IMR-90 (cell line): ENCODE measurements around the gene CTAG1A. TPM values are rescaled to one million over a fixed set of nuclear protein-coding genes. Genes with fewer than 3 reads are reported as not detected.
"Not testable (repeated sequence)": the region's sequence is repeated elsewhere in the genome, so short reads cannot be mapped to it uniquely, and the experiment has no call there.

ENCODE experiments used
- ATAC-seq: fragments of 200-7000 bp; cut with Tn5 transposase; 2 replicates; pipeline ENCODE4 v1.9.1; 2020; ENCODE audit warnings: low read depth, mild to moderate bottlenecking, moderate library complexity
- BruUV-seq: library from RNA; stranded (reverse); fragments of 400-500 nt; replicated peaks from 2 replicates; lab custom pipeline; 2021; lab: Mats Ljungman, UMichigan
- CTCF ChIA-PET: fragments of 300-600 bp; formaldehyde crosslinking; extraction: SDS; loops from one replicate; lab custom pipeline; 2021; ENCODE audit warnings: antibody characterized with exemption; lab: Yijun Ruan, JAX
- POLR2A ChIA-PET: fragments of 300-600 bp; sonication (Branson Sonifier 250); formaldehyde crosslinking; loops from one replicate; lab custom pipeline; 2022; ENCODE audit warnings: antibody characterized with exemption; ENCODE audit not compliant: unreplicated experiment; lab: Charles Lee
- DNase-seq: peaks from one replicate; pipeline ENCODE4 v3.0.0; 2013
- H2AFZ ChIP-seq: replicated peaks from 2 replicates; pipeline ENCODE3; 2013; ENCODE audit warnings: low read length, mild to moderate bottlenecking; ENCODE audit not compliant: poor library complexity
- H2AK5ac ChIP-seq: 2 replicates; pipeline ENCODE4 v1.6.1; 2013; ENCODE audit warnings: low read depth, low read length, inconsistent platforms
- H2AK9ac ChIP-seq: replicated peaks from 2 replicates; pipeline ENCODE3; 2013; ENCODE audit warnings: mild to moderate bottlenecking, low read depth, low read length, moderate library complexity; ENCODE audit not compliant: poor library complexity
- H2BK120ac ChIP-seq: 2 replicates; pipeline ENCODE4 v1.6.1; 2013; ENCODE audit warnings: low read depth, low read length, inconsistent platforms
- H2BK15ac ChIP-seq: 3 replicates; pipeline ENCODE4 v1.6.1; 2013; ENCODE audit warnings: low read depth, low read length, inconsistent platforms
- H2BK20ac ChIP-seq: 2 replicates; pipeline ENCODE4 v1.6.1; 2013; ENCODE audit warnings: low read depth, mild to moderate bottlenecking, inconsistent platforms, low read length, moderate library complexity
- H2BK5ac ChIP-seq: 2 replicates; pipeline ENCODE4 v1.6.1; 2013; ENCODE audit warnings: mild to moderate bottlenecking, low read depth, low read length, inconsistent platforms; ENCODE audit not compliant: poor library complexity, severe bottlenecking
- H3K14ac ChIP-seq: replicated peaks from 2 replicates; pipeline ENCODE4 v1.6.1; 2013; ENCODE audit warnings: low read depth, low read length, inconsistent platforms
- H3K18ac ChIP-seq: 2 replicates; pipeline ENCODE4 v1.6.1; 2013; ENCODE audit warnings: low read depth, low read length, control low read depth
- H3K23ac ChIP-seq: 2 replicates; pipeline ENCODE4 v1.6.1; 2013; ENCODE audit warnings: low read depth, low read length, inconsistent platforms
- H3K27ac ChIP-seq: 2 replicates; pipeline ENCODE4 v1.5.1; 2013; ENCODE audit warnings: mild to moderate bottlenecking, control low read depth, low read length; ENCODE audit not compliant: insufficient read depth
- H3K27me3 ChIP-seq: 2 replicates; pipeline ENCODE4 v1.6.1; 2013; ENCODE audit warnings: low read length; ENCODE audit not compliant: control insufficient read depth, insufficient read depth
- H3K36me3 ChIP-seq: 2 replicates; pipeline ENCODE4 v1.6.1; 2013; ENCODE audit warnings: low read length, mixed read lengths; ENCODE audit not compliant: control insufficient read depth, insufficient read depth
- H3K4ac ChIP-seq: 2 replicates; pipeline ENCODE4 v1.6.1; 2013; ENCODE audit warnings: low read depth, low read length, inconsistent platforms
- H3K4me1 ChIP-seq: 2 replicates; pipeline ENCODE4 v1.6.1; 2013; ENCODE audit warnings: low read length, mixed read lengths; ENCODE audit not compliant: control insufficient read depth, insufficient read depth
- H3K4me2 ChIP-seq: 2 replicates; pipeline ENCODE4 v1.6.1; 2013; ENCODE audit warnings: low read depth, mild to moderate bottlenecking, control low read depth, low read length, moderate library complexity
- H3K4me3 ChIP-seq: 2 replicates; pipeline ENCODE4 v1.5.1; 2013; ENCODE audit warnings: low read depth, mild to moderate bottlenecking, control low read depth, low read length, moderate library complexity; ENCODE audit not compliant: insufficient read depth
- H3K56ac ChIP-seq: 2 replicates; pipeline ENCODE4 v1.6.1; 2013; ENCODE audit warnings: low read length, inconsistent platforms; ENCODE audit not compliant: insufficient read depth; ENCODE audit errors: extremely low read depth
- H3K79me1 ChIP-seq, 2 experiments: 2 replicates each; pipeline ENCODE4 v1.6.1; 2013; ENCODE audit warnings: low read length in 2 of 2, inconsistent platforms in 1 of 2, low read depth in 1 of 2
- H3K9ac ChIP-seq: 2 replicates; pipeline ENCODE4 v1.6.1; 2013; ENCODE audit warnings: low read depth, low read length, control low read depth
- H3K9me1 ChIP-seq: 2 replicates; pipeline ENCODE4 v1.6.1; 2013; ENCODE audit warnings: low read length, inconsistent platforms; ENCODE audit not compliant: insufficient read depth
- H3K9me3 ChIP-seq: 2 replicates; pipeline ENCODE4 v1.6.1; 2013; ENCODE audit warnings: low read length; ENCODE audit not compliant: control insufficient read depth, insufficient read depth
- H4K20me1 ChIP-seq: 2 replicates; pipeline ENCODE4 v1.6.1; 2013; ENCODE audit warnings: low read length, inconsistent platforms; ENCODE audit not compliant: insufficient read depth
- H4K5ac ChIP-seq: 2 replicates; pipeline ENCODE4 v1.6.1; 2013; ENCODE audit warnings: mild to moderate bottlenecking, low read depth, low read length, control low read depth
- H4K8ac ChIP-seq, 2 experiments: 2 replicates each; pipeline ENCODE4 v1.6.1; 2013; ENCODE audit warnings: low read depth in 2 of 2, low read length in 2 of 2, control low read depth in 1 of 2, inconsistent platforms in 1 of 2
- H4K91ac ChIP-seq: 2 replicates; pipeline ENCODE4 v1.6.1; 2013; ENCODE audit warnings: low read depth, low read length, inconsistent platforms; ENCODE audit not compliant: insufficient read depth
- WGBS, 2 experiments: methylation state at CpG; one replicate each; pipeline versions ENCODE4 v1.1.5 to v1.1.7; 2013; ENCODE audit warnings: missing lambda C conversion rate in 2 of 2; ENCODE audit not compliant: insufficient read length in 1 of 2; ENCODE audit errors: extremely low coverage in 2 of 2; 5-methylcytosine and 5-hydroxymethylcytosine counted together
- dilution Hi-C: fragments of 300-500 bp; cut with HindIII; formaldehyde crosslinking; loops from one replicate; pipeline ENCODE4 v1.14.3; 2018; ENCODE audit warnings: low sequenced_read_pairs; ENCODE audit not compliant: unreplicated experiment
- in situ Hi-C: fragments of 300-500 bp; cut with MboI; formaldehyde crosslinking; loops from 3 replicates; pipeline ENCODE4 v1.14.3; 2019; ENCODE audit warnings: low sequenced_read_pairs, inconsistent platforms, mixed read lengths
- intact Hi-C: fragments of 100-400 bp; cut with micrococcal nuclease; formaldehyde crosslinking; loops from 2 replicates; pipeline ENCODE4 v1.10.0; 2022
- polyA plus RNA-seq, 3 experiments: library from polyadenylated mRNA; depleted of rRNA; stranded (reverse); fragments of >200 nt; gene quantifications; 2 replicates each; pipeline ENCODE4 v1.2.3, GENCODE V29; 2012; ENCODE audit warnings: low replicate concordance in 1 of 3
- total RNA-seq: library from RNA; depleted of rRNA; stranded (reverse); fragments of >200 nt; gene quantifications from 2 replicates; pipeline ENCODE4 v1.2.3, GENCODE V29; 2012

The CTAG1A gene
- total and polyA plus RNA-seq, 2 of the 4 experiments (the other 2 are of a cell fraction): not detected

DNA sequence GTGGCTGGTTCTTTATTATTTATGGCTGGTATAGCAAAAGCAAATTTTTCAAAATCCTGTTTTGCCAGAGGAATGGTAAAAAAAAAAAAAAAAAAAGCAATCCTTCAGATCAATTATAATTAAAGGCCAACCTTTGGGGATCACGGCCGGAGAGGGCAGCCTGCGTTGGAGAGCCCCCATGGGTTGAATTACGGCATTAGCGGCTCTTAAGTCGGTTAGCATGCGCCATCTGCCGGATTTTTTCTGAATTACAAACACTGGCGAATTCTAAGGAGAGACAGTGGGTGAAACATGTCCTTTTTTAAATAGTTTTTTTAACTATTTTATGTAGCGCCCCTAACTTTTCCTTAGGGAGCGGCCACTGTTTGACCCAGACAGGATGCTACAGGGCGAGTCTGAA lies 28.7 kb downstream of the CTAG1A start:
- H2BK15ac ChIP-seq, H2AFZ ChIP-seq, H3K4me1 ChIP-seq, H4K91ac ChIP-seq, H3K9ac ChIP-seq, POLR2A ChIA-PET, intact Hi-C loops, H3K9me3 ChIP-seq, H4K8ac ChIP-seq, H2AK9ac ChIP-seq, CTCF ChIA-PET, H3K4me3 ChIP-seq, H3K27me3 ChIP-seq, H3K14ac ChIP-seq, H2BK5ac ChIP-seq, H3K18ac ChIP-seq, H3K4ac ChIP-seq, H4K5ac ChIP-seq, H3K56ac ChIP-seq, H3K79me1 ChIP-seq, in situ Hi-C loops, H4K20me1 ChIP-seq, H2BK120ac ChIP-seq, DNase-seq, H3K23ac ChIP-seq, H3K27ac ChIP-seq, H3K9me1 ChIP-seq, H2AK5ac ChIP-seq, H2BK20ac ChIP-seq, H3K36me3 ChIP-seq, dilution Hi-C loops, BruUV-seq, H3K4me2 ChIP-seq: not testable (repeated sequence)
- peak; percentile 75 for ATAC-seq
- no CpG with 5 or more reads among the region's 12 CpGs for WGBS, 2 experiments

DNA sequence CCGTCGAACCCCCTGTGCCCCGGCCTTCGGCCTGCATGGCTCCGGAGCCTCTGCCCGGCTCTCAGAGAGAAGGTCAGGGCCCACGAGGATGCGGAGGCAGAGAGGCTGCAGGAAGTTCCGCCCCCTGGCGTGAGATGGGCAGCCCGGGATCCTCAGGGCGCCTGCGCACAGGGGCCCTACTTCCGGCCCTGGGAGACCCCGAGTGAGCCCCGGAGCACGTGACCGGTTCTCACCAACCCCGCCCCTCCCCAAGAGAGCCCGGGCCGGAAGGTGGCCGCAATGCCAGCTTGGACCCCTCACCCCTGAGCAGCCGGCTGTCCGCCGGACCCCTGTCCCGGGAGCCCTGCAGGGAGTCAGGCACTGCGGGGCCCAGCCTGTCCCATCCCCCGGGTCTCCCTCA lies 34.2 kb downstream of the CTAG1A start, which contains the start of gene CTAG1B:
Gene CTAG1B, minus strand, starts transcription at position 101 of the 400 bp plus-strand sequence. Its CDS starts 64 bp downstream, at position 37.
- no CpG with 5 or more reads among the region's 28 CpGs for WGBS, 2 experiments
- POLR2A ChIA-PET: not testable (repeated sequence)

More for the DNA sequence above, 34.2 kb downstream of the CTAG1A start, which contains the start of gene CTAG1B:
- H3K9ac ChIP-seq, dilution Hi-C loops, H3K4ac ChIP-seq, intact Hi-C loops, CTCF ChIA-PET, H3K23ac ChIP-seq, ATAC-seq, H2BK20ac ChIP-seq, H2BK5ac ChIP-seq, H2AK9ac ChIP-seq, H3K18ac ChIP-seq, in situ Hi-C loops, H2BK15ac ChIP-seq, H3K27me3 ChIP-seq, H3K27ac ChIP-seq, H4K5ac ChIP-seq, H3K4me1 ChIP-seq, H3K9me1 ChIP-seq, H4K91ac ChIP-seq, H3K36me3 ChIP-seq, H3K4me3 ChIP-seq, H4K20me1 ChIP-seq, H4K8ac ChIP-seq, H3K14ac ChIP-seq, H3K9me3 ChIP-seq, H2AFZ ChIP-seq, H2BK120ac ChIP-seq, H2AK5ac ChIP-seq, BruUV-seq, H3K79me1 ChIP-seq, DNase-seq, H3K56ac ChIP-seq, H3K4me2 ChIP-seq: not testable (repeated sequence)
